Hepatocyte (in vitro differentiated cells): ENCODE data around the gene OLA1.

Source experiments
- EZH2 ChIP-seq: fragments of 200-600 bp; sonication (generic); IDR thresholded peaks from 2 replicates; pipeline ENCODE4 v1.6.1; 2016; ENCODE audit warnings: antibody characterized with exemption, mild to moderate bottlenecking, borderline replicate concordance
- EZH2phosphoT487 ChIP-seq: fragments of 200-600 bp; sonication (generic); IDR thresholded peaks from one replicate; pipeline ENCODE4 v1.6.1; 2018; ENCODE audit warnings: antibody characterized with exemption, mild to moderate bottlenecking, low read depth, moderate library complexity; ENCODE audit not compliant: unreplicated experiment, severe bottlenecking
- TF ChIP-seq, protein P1 (sequence below): fragments of 200-600 bp; sonication (generic); IDR thresholded peaks from 2 replicates; pipeline ENCODE4 v1.5.1; 2016; ENCODE audit warnings: antibody characterized with exemption, mild to moderate bottlenecking; ENCODE audit not compliant: poor library complexity

DNA sequence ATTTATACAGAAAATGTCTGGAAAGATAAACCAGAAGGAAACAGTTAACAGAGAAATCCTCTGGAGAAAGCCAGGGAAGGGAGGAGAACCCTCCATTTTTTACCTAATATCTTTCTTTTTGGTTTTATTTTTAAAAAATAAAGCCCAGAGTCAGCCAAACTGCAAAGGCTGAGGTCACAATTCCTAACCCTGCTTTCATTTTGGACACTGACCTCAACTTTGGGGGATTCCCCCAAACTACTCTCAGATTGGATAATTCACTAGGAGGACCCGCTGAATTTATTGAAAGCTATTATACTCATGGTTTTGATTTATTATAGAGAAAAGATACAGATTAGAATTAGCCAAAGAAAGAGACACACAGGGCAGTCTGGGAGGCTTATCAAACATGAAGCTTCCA lies 189.9 kb downstream of the OLA1 start:
- TF ChIP-seq, protein P1, sequence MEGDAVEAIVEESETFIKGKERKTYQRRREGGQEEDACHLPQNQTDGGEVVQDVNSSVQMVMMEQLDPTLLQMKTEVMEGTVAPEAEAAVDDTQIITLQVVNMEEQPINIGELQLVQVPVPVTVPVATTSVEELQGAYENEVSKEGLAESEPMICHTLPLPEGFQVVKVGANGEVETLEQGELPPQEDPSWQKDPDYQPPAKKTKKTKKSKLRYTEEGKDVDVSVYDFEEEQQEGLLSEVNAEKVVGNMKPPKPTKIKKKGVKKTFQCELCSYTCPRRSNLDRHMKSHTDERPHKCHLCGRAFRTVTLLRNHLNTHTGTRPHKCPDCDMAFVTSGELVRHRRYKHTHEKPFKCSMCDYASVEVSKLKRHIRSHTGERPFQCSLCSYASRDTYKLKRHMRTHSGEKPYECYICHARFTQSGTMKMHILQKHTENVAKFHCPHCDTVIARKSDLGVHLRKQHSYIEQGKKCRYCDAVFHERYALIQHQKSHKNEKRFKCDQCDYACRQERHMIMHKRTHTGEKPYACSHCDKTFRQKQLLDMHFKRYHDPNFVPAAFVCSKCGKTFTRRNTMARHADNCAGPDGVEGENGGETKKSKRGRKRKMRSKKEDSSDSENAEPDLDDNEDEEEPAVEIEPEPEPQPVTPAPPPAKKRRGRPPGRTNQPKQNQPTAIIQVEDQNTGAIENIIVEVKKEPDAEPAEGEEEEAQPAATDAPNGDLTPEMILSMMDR, result no peak
- no peak for TF ChIP-seq EZH2
- TF ChIP-seq EZH2phosphoT487, result no peak
